SIG-M5 (cell line): ENCODE data around the gene DENND1A.
"Not testable (repeated sequence)": the region's sequence is repeated elsewhere in the genome, so short reads cannot be mapped to it uniquely, and the experiment has no call there.

Experiments
- DNase-seq: peaks from one replicate; lab custom pipeline; 2025; lab: John Stamatoyannopoulos, UW

The DENND1A gene

GRCh38 chr9:123929870-123930831 lies at the start of gene DENND1A:
DENND1A (minus strand) TSS chr9:123930126; CDS start chr9:123929905, 221 bp downstream.
- no peak for DNase-seq

- DNase-seq: no peak
Observed at GRCh38 chr9:123978981-123979380, 49.1 kb upstream of the DENND1A start.

- DNase-seq: not testable (repeated sequence)
Observed at GRCh38 chr9:123976579-123976978, 46.7 kb upstream of the DENND1A start.

- DNase-seq: no peak
Observed at GRCh38 chr9:123975871-123976270, 45.9 kb upstream of the DENND1A start.

GRCh38 chr9:123974471-123974870 lies 44.5 kb upstream of the DENND1A start:
- DNase-seq: no peak

- no peak for DNase-seq
Observed at GRCh38 chr9:123973590-123974223, 43.8 kb upstream of the DENND1A start.

- DNase-seq: no peak
Observed at GRCh38 chr9:123972618-123973017, 42.7 kb upstream of the DENND1A start.

GRCh38 chr9:123967323-123967722 lies 37.4 kb upstream of the DENND1A start:
- DNase-seq: no peak

- DNase-seq: no peak
Observed at GRCh38 chr9:123965801-123966686, 36.1 kb upstream of the DENND1A start.

- no peak for DNase-seq
Observed at GRCh38 chr9:123964761-123965160, 34.8 kb upstream of the DENND1A start.

GRCh38 chr9:123960965-123961364 lies 31.0 kb upstream of the DENND1A start:
- DNase-seq: no peak

GRCh38 chr9:123960366-123960765 lies 30.4 kb upstream of the DENND1A start:
- DNase-seq: no peak

GRCh38 chr9:123959787-123960186 lies 29.9 kb upstream of the DENND1A start:
- DNase-seq: no peak

- DNase-seq: no peak
Observed at GRCh38 chr9:123957731-123958130, 27.8 kb upstream of the DENND1A start.

- DNase-seq: no peak
Observed at GRCh38 chr9:123957168-123957721, 27.3 kb upstream of the DENND1A start.

- DNase-seq: no peak
Observed at GRCh38 chr9:123955637-123956036, 25.7 kb upstream of the DENND1A start.

GRCh38 chr9:123954518-123955280 lies 24.8 kb upstream of the DENND1A start:
- no peak for DNase-seq

- no peak for DNase-seq
Observed at GRCh38 chr9:123952641-123953495, 22.9 kb upstream of the DENND1A start.

GRCh38 chr9:123948286-123948685 lies 18.4 kb upstream of the DENND1A start:
- DNase-seq: no peak

- no peak for DNase-seq
Observed at GRCh38 chr9:123947326-123947725, 17.4 kb upstream of the DENND1A start.
